Medulla oblongata (tissue), 1 donor: ENCODE results near the gene SCGB2A2.

Source experiments
- DNase-seq: peaks from one replicate; pipeline ENCODE4 v3.0.0-alpha.2; 2015; ENCODE audit errors: extremely low spot score

SCGB2A2 gene

DNA sequence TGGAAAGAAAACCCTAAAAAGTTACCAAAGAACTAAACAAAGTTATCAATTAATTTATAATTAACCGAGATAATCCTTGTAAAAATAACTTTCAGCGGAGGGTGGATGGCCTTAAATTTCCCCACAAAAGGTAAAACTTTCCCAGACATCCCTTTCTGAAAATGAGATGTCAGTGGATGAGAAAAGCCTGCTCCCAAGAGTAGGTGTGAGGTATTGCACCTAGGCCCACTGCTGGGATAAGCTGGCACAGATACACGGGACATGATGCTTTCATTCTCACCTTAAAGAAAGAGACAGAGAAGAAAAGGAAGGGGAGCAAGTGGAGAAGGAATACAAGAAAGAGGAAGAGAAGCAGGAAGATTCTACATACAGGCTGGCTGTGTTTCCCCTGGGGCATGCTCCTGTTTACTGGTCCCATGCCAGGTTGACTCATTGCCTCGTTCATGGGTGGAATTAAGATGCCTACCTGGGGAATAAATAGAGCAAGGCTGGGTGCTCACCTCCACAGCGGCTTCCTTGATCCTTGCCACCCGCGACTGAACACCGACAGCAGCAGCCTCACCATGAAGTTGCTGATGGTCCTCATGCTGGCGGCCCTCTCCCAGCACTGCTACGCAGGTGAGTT, at the start of gene SCGB2A2:
TSS of gene SCGB2A2 (plus strand) at position 505 of the 625 bp plus-strand sequence. CDS start at position 564, 59 bp downstream.
- no peak for DNase-seq

DNA sequence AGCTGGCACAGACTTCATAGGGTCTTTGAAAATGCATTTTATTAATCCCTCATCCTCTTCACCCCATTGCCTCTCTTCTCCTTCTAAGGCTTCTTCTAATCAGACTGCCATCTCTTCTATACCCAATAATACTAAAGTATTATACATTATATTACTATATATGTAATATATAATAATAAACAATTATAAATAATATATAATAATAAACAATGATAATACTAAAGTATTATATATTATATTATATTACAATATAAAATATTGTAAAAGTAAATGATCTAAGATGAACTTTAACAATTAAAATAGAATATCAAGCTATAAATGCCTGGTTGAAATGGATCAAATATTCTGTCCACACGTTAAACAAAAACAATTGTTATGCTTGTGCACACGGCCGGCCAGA, 48.5 kb upstream of the SCGB2A2 start:
- DNase-seq = no peak

DNA sequence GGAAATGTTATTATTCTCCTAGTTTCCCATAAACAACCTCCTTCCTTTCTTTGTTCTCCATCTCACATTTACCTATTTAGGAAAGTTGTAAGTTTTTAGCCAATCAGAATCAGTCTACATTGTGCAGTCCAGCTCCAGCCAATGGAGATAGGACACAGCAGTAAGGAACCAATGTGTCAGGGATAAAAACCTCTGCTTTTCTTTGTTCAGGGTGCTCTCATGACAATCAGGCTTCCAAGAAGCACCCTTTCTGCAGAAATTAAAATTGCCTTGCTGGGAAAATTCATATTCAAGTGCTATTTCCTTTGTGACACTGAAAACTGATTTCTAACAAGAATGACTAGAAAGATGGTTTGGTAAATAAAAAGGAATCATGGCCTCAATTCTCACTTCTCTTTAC, 46.9 kb upstream of the SCGB2A2 start:
- DNase-seq = no peak

DNA sequence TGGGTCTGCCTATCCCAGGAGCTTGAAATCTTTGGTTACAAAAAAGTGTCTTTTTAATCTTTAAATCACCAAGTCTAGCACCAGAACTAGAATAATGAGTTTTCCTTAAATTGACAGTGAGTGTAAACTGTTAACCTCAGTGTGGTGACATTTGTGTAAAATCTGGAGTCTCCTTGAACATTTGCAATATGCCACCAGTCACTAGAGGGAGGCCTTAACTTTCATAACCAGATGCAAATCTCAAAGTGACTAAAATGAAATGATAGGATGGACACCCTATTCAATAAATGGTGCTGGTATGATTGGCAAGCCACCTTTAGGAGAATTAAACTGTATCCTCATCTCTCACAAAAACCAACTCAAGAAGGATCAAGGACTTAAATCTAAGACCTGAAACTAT, 36.2 kb upstream of the SCGB2A2 start:
- DNase-seq = no peak

DNA sequence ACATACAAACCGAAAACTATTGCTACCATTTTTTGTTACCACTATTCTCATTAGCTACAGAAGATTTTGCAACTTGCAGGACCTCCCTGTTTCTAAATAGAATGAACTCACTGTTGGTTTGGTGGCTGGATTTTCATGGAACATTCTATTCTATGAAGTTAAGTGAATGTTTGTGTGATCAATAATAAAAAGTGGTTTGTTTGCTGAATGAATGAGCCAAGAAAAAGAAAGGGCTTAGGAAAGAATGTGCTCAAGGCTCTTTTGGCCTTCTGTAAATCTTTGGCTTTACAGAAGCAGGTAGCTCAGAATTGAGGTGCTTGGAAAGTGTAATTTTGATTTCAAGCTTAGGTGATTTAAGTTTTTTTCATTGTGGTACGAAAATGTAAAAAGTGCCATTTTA, 33.8 kb upstream of the SCGB2A2 start:
- no peak for DNase-seq

DNA sequence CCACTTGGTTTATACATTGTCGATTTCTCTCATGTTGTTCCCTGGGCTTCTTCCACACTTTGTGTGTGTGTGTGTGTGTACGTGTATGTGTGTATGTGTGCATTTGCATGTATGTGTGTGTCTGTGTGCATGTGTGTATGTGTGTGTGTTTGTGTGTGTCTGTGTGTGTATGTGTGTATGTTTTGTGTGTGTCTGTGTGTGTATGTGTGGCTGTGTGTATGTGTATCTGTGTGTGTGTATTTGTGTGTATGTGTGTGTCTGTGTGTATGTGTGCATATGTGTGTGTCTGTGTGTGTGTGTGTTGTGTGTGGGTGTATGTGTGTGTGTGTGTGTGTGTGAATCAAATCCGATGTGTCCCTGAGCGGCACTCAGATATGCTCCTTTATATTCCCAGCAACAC, 32.5 kb upstream of the SCGB2A2 start:
- DNase-seq = no peak

DNA sequence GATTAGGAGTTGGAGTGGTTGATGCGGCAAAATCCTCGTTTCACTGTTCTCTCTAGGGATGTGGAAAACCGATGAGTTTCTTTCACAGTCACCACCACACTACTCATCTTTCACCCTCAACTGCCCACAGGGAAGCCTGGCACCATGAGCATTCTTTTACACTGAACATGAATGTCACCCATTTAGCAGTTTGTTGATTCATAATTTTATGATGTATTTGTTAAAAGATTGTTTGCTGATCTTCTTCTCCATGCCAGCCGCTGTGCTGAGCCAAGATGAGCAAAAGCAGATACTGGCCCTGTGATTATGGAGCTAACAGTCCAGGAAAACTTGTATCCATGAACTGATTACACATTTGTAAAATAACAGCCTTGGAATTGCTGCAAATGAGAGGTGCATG, 31.8 kb upstream of the SCGB2A2 start:
- no peak for DNase-seq

DNA sequence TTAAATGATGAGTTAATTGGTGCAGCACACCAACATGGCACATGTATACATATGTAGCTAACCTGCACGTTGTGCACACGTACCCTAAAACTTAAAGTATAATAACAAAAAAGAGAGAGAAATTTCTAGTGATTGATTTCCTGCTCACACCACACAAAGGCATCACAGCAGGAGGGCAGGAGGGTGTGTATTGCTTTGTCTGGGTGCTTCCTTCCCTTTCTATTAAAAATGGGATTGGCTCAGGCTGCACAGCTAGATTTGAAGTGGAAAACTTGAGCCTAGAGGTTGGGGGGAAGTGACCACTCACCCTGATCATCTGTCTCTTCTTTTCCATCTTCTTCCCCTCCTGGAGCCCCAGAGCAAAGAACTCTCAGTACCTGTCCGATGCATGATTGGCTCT, 28.9 kb upstream of the SCGB2A2 start:
- DNase-seq = no peak

DNA sequence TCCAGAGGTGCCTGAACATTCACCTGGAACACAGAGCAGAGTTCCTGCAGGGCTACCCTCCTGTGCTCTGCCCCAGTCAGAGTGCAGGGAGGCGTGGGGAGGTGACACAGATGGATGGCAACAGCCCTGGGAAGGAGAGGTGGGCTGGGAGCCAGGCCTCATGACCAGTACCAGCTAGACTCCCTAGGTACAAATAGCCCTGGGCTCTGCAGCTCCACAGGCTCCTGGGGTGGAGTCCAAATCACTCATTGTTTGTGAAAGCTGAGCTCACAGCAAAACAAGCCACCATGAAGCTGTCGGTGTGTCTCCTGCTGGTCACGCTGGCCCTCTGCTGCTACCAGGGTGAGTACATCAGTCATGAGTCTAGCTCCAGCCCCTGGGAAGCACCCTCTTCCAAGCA, 27.9 kb upstream of the SCGB2A2 start, which contains the start of gene SCGB1D2:
TSS of gene SCGB1D2 (plus strand) at position 219 of the 400 bp plus-strand sequence. CDS start at position 288, 69 bp downstream.
- DNase-seq = peak; percentile 34

DNA sequence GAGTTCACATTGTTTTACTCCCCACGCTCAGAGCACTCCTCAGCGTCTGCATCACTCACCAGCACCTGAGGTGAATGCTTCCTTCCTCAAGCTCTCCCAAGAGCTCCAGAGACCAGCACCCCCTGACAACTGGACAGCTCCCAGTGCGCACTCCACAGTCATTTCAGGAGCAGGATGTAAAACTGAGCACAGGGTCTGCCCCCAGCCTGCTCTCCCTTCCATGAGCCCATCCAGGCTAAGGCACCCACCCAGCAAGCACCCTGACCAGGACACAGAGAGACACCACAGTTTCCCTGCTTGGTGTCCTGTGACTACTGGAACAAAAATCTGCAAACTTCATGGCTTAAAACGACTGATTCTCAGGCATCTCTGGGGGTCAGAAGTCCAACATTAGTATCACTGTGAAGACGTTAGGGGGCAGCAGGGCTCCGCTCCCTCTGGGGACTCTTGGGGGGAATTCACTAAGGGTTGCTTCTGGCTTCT, 24.6 kb upstream of the SCGB2A2 start:
- no peak for DNase-seq

DNA sequence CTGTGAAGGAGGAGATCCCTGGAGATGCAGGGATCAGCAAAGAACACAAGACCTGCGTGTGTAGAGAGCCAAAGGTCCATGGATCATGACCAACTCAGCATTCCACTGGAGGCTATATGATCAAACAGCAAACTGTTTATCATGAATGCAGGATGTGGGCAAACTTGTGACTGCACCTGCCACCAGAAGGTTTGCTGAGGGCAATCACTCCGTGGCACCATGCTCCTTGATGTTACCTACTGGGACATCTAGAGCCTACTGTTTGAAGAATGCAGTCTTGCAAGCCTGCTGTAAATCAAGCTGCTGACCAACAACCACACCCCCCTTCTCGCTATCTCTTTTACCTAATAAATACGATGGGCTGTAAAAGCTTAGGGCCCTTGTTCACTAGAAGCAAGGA, 18.3 kb upstream of the SCGB2A2 start:
- no peak for DNase-seq

DNA sequence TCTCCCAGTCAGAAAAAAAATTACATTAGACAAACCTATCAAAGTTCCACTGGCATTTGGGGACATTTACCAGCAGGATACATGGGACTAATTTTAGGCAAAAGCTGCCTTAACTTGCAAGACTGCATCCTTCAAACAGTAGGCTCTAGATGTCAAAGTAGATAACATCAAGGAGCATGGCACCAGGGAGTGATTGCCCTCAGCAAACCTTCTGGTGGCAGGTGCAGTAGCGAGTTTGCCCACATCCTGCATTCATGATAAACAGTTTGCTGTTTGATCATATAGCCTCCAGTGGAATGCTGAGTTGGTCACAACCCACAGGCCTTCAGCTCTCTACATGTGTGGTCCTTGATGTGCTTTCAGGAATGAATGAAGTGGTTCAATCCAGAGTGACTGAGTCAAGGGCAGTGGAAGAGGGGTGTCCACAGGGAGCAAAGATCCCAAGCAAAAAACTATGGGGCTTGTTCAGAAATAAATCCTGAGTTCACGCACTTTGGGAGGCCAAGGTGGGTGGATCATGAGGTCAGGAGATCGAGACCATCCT, 15.9 kb upstream of the SCGB2A2 start:
- no peak for DNase-seq

DNA sequence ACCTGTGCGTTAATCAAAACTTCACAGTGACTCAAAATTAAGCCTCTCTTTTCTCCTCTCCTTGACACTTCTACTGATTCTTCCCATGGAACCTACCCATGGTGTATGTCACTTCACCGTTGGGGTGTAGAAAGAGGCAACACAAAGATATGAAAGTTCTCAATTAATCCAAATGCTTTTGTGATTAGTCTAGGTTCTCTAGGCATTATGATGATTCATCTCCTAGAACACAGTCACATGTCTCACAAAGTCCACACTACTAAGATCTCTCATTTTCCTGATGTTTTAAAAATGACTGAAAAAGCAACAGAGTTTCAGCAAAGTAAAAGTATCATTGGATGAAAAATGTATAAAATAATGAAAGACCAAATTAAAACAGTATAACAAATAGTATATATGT, 13.7 kb upstream of the SCGB2A2 start:
- DNase-seq = no peak

DNA sequence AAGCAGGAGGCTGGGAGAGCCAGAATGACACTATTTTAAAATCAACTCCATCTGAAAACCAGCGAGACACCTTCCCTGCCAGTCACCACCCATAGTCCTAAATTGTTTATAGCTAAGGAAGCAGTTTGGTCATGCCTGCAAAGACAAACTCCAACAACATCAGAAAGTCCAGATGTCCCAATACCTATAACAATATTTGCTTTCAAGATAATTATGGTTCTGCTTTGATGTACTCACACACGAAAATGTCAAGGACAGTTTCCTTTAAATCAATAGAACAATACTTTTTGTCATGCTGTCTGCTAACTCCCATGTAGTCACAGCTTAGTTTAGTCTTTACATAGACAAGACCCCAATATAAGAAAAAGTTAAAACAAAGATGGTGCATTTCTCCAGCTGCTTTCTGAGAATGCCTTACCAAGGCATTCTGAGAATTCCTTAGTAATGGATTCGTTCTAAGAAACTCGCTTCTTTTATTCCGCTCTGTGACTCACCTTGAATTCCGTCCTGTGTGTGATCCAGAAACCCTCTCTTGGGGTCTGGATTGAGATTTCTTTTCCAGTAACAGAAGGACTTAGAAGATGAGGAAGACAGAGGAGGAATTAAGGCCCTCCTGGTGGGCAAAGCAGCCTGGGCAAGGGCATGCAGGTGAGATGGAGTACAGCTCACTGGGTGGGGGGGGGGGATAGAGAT, 9.6 kb upstream of the SCGB2A2 start:
- DNase-seq = no peak

DNA sequence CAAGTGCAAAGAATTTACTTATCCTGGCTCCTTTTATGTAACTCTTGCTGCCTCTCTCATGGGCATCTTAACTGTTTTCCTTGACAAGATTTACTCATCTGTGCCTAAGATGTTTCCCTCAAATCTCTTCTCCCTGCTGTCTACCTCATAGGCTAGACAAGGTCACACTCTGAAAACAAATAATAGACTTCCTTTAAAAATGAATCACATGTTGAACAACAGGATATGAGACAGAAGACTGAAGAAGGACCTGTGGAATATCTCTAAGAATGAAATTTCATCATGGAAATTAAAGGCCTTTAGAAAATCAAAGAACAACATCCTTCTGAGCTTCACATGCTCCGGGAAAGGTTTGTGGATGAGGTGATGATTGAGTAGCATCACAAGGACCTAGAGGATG, 6.0 kb upstream of the SCGB2A2 start:
- DNase-seq = no peak

DNA sequence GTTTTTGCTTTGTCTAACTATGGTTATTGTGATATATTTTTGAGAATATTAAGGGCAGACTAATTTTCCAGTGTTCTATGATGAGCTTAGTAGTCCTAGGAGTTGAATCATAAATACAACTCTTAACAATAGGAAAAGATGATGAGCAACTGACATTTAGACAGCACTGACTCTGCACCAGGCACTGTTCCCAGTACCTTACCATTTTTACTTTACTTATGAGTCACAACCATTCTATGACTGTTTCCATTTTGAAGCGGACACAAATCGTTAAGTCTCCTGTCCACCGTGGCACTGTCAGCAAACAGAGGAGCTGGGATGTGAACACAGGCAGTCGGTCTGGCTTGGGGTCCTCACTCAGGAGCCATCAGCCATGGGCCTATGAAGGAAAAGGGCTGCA, 3.4 kb upstream of the SCGB2A2 start:
- no peak for DNase-seq

DNA sequence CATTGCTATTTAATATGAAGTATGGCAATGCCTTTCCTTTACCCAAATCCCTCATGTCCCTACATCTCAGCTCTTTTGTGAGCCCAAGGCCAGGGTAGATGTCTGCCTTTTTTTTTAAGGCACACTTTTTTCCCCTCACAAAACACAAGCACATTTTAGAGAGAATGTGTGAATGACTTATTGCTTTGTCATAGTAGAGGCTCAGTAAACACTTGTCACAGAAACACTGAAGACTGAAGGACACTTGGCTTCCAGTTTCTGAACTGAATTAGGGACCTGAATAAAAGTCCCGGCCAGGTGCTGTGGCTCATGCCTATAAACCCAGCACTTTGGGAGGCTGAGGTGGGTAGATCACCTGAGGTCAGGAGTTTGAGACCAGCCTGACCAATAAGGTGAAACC, 2.9 kb upstream of the SCGB2A2 start:
- no peak for DNase-seq

DNA sequence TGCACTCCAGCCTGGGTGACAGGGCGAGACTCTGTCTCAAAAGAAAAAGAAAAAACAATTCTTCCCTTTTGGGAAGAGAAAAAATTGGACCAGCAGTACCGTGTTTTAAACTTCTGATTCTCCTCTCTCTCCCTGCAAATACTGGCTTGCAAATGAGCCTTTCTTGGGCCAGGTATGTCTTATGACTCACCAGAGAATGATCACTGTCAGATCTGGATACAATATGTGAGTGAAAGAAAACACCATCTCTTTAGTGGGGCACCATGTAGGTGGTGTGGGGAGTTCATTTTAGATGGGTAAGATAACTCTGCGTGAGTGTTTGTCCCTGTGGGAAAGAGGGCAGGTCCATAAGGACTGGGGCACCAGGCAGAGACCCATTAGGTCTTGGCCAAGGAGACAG, 2.4 kb upstream of the SCGB2A2 start:
- DNase-seq = no peak

DNA sequence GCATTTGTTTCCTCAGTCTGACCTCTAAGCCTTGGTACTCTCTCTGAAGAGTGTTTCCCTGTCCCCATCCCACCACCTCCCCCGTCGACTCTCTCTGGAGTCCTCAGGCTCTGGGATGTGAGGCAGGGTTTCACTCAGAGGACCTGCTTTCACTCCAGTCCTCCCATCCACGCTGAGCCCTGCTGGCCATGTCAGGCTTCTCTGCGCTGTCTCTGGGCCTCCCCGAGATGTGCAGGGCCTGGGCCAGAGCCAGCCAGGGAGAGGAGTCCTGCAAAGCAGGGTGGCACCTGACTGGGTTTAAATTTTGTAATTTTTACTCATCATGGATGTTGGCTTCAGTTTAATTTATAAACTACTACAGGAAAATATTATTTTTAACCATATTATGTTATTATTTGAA, 3.3 kb downstream of the SCGB2A2 start:
- DNase-seq = no peak

DNA sequence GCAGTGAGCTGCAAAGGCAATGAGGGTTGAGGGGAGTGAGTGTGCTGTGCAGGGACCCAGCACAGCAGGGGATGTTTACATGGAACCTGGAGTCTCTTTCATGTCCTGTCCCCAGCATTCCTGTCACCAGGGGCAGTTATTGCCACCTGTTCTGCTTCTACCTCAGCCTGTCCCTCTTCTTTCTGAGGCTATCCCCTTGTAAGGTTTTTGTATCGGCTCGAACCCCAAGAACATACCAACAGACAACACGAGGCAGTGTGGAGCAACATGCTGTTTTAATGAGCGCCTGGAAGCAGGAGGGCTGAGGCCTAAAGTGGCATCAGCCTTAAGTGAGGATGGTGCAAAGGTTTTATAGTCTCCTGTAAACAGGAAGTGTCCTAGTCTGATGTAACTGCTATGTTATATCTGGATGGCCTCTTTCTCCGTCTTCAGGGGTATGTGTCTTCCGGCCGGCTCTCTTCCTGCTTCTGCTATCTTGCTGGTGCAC, 3.9 kb downstream of the SCGB2A2 start:
- no peak for DNase-seq

DNA sequence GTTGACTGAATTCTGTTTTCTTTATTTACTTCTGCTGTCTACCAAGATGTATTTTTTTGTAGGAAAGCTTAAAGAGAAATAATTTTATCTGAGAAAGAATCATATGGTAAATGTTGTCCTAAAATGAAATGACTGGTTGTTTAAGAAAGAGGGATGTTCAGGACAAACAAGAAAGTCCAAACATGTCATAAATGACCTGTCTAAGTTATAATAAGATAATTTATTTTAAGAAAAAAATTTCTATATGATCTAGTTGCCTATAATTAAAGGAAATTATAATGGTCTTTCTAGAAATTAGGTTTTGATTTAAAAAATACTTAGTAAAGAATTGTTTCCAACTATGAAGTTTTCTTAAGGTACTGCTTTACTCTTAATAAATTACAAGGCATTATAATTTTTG, 10.5 kb downstream of the SCGB2A2 start:
- DNase-seq = no peak

DNA sequence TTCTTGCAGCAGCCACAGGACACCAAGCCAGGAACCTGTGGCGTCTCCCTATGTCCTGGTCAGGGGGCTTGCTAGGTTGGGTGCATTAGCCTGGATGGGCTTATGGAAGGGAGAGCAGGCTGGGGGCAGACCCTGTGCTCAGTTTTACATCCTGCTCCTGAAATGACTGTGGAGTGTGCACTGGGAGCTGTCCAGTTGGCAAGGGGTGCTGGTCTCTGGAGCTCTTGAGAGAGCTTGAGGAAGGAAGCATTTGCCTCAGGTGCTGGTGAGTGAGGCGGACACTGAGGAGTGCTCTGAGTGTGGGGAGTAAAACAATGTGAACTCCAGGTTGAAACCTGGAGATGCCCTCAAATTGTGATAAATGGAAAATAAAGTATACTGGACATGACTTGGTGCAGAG, 25.5 kb downstream of the SCGB2A2 start:
- DNase-seq = no peak

DNA sequence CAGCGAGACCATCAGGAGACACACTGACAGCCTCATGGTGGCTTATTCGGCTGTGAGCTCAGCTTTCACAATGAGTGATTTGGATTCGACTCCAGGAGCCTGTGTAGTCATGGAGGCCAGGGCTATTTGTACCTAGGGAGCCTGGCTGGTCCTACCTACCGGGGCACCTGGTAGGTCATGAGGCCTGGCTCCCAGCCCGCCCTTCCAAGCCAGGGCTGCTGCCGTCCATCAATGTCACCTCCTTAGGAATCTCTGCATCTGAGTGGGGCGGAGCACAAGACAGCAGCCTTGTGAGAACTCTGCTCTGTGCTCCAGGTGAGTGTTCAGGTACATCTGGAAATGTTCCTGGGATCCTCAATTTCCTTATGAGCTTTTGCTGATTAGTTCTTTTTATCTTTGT, 29.0 kb downstream of the SCGB2A2 start, which contains the start of gene SCGB1D4:
TSS of gene SCGB1D4 (minus strand) at position 101 of the 400 bp plus-strand sequence. CDS start at position 36, 65 bp downstream.
- DNase-seq = no peak
